ENCODE data around the gene CERKL.

CERKL gene

GRCh38 chr2:181655519-181655918 is 1.4 kb downstream of the CERKL start:
- no peak overlapping the region for H2BK5ac ChIP-seq (ENCODE audit: low read length)
- H3K9ac ChIP-seq (ENCODE audit: low read depth, low read length, poor library complexity) = no peak overlapping the region
- H2BK120ac ChIP-seq (ENCODE audit: low read depth, low read length) = no peak overlapping the region
- H3K27me3 ChIP-seq (ENCODE audit: control insufficient read depth in 3 of 3, insufficient read depth in 3 of 3, low read depth in 1 of 3, low read length in 3 of 3) = peaks cover 0 to 78% (median 36%) of the 10 kb centered on the region in 3 experiments
- no peak overlapping the region for H3K18ac ChIP-seq (ENCODE audit: low read length)
- WGBS, 2 donors (ENCODE audit: extremely low coverage in 2 of 2, insufficient read length in 2 of 2, insufficient replicate concordance in 1 of 2) = no CpG with 5 or more reads among the region's 7 CpGs
- no peak overlapping the region for H2BK15ac ChIP-seq (ENCODE audit: low read length)
- no peak overlapping the region for H4K91ac ChIP-seq (ENCODE audit: low read depth, low read length, poor library complexity)
- no peak overlapping the region for H3K4ac ChIP-seq (ENCODE audit: low read length)
- no peak overlapping the region for H2AK5ac ChIP-seq (ENCODE audit: low read depth, low read length)
- peaks cover 0 to 6% of the 10 kb centered on the region in 2 donors for H3K4me1 ChIP-seq (ENCODE audit: control insufficient read depth in 2 of 2, insufficient read depth in 1 of 2, low read depth in 1 of 2, low read length in 2 of 2)
- no peak overlapping the region for H4K8ac ChIP-seq (ENCODE audit: low read depth, low read length)
- H3K9me3 ChIP-seq (replicated peaks in 1 of 2; ENCODE audit: control insufficient read depth in 2 of 2, insufficient read depth in 1 of 2, low read depth in 1 of 2, low read length in 2 of 2) = peaks cover 0 to 3% of the 10 kb centered on the region in 2 donors
- H3K4me3 ChIP-seq (ENCODE audit: low read length in 2 of 2) = no peak overlapping the region
- H3K4me2 ChIP-seq (ENCODE audit: insufficient read depth, low read length, poor library complexity, severe bottlenecking) = no peak overlapping the region
- H3K23ac ChIP-seq (ENCODE audit: low read depth, low read length, poor library complexity) = no peak overlapping the region
- no peak for DNase-seq (ENCODE audit: low spot score)
- no peak overlapping the region for H3K14ac ChIP-seq (ENCODE audit: low read length)
- no peak overlapping the region for H2BK12ac ChIP-seq (ENCODE audit: low read length)
- no peaks in the 10 kb centered on the region for H3K79me1 ChIP-seq (ENCODE audit: low read depth, low read length)
- H3K36me3 ChIP-seq (replicated peaks in 1 of 2; ENCODE audit: control insufficient read depth in 2 of 2, insufficient read depth in 2 of 2, low read length in 2 of 2) = no peaks in the 10 kb centered on the region
- no peak overlapping the region for H3K27ac ChIP-seq (replicated peaks; ENCODE audit: low read length)
- no peak overlapping the region for H2AFZ ChIP-seq (ENCODE audit: low read length)

DNA sequence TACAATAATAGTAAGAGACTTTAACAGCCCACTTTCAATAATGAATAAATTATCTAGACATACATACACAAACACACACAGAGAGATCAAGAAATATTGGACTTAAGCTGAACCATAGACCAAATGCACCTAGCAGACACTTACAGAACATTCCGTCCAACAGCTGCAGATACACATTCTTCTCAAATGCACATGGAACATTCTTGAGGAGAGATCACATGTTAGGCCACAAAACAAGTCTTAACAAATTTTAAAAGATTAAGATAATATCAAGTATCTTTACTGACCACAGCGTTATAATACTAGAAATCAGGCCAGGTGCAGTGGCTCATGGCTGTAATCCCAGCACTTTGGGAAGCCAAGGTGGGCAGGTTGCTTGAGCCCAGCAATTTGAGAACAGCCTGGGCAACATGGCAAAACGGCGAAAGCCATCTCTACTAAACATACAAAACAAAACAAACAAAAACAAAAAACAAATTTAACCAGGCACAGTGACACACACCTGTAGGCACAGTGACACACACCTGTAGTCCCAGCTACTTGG is 7.4 kb downstream of the CERKL start:
- peaks cover 0 to 2% of the 10 kb centered on the region in 2 donors for H3K4me1 ChIP-seq (ENCODE audit: control insufficient read depth in 2 of 2, insufficient read depth in 1 of 2, low read depth in 1 of 2, low read length in 2 of 2)
- H4K8ac ChIP-seq (ENCODE audit: low read depth, low read length) = no peak overlapping the region
- no peaks in the 10 kb centered on the region for H3K36me3 ChIP-seq (replicated peaks in 1 of 2; ENCODE audit: control insufficient read depth in 2 of 2, insufficient read depth in 2 of 2, low read length in 2 of 2)
- no peak overlapping the region for H2BK120ac ChIP-seq (ENCODE audit: low read depth, low read length)
- H3K23ac ChIP-seq (ENCODE audit: low read depth, low read length, poor library complexity) = no peak overlapping the region
- no peak overlapping the region for H3K27ac ChIP-seq (replicated peaks; ENCODE audit: low read length)
- no peak for DNase-seq (ENCODE audit: low spot score)
- H3K9me3 ChIP-seq (replicated peaks in 1 of 2; ENCODE audit: control insufficient read depth in 2 of 2, insufficient read depth in 1 of 2, low read depth in 1 of 2, low read length in 2 of 2) = no peaks in the 10 kb centered on the region
- no peak overlapping the region for H3K14ac ChIP-seq (ENCODE audit: low read length)
- H3K4me3 ChIP-seq (ENCODE audit: low read length in 2 of 2) = no peak overlapping the region
- H2BK5ac ChIP-seq (ENCODE audit: low read length) = no peak overlapping the region
- no CpG with 5 or more reads among the region's 4 CpGs for WGBS, 2 donors (ENCODE audit: extremely low coverage in 2 of 2, insufficient read length in 2 of 2, insufficient replicate concordance in 1 of 2)
- H2BK12ac ChIP-seq (ENCODE audit: low read length) = no peak overlapping the region
- no peak overlapping the region for H3K4me2 ChIP-seq (ENCODE audit: insufficient read depth, low read length, poor library complexity, severe bottlenecking)
- peaks cover 0 to 28% (median 0%) of the 10 kb centered on the region in 3 experiments for H3K27me3 ChIP-seq (ENCODE audit: control insufficient read depth in 3 of 3, insufficient read depth in 3 of 3, low read depth in 1 of 3, low read length in 3 of 3)
- H3K9ac ChIP-seq (ENCODE audit: low read depth, low read length, poor library complexity) = no peak overlapping the region
- no peak overlapping the region for H3K4ac ChIP-seq (ENCODE audit: low read length)
- H2AFZ ChIP-seq (ENCODE audit: low read length) = no peak overlapping the region
- H4K91ac ChIP-seq (ENCODE audit: low read depth, low read length, poor library complexity) = no peak overlapping the region
- H3K18ac ChIP-seq (ENCODE audit: low read length) = no peak overlapping the region
- H3K79me1 ChIP-seq (ENCODE audit: low read depth, low read length) = no peaks in the 10 kb centered on the region
- no peak overlapping the region for H2BK15ac ChIP-seq (ENCODE audit: low read length)
- H2AK5ac ChIP-seq (ENCODE audit: low read depth, low read length) = no peak overlapping the region

- Histone ChIP-seq H3K27me3 (ENCODE audit: control insufficient read depth in 3 of 3, insufficient read depth in 3 of 3, low read depth in 1 of 3, low read length in 3 of 3) (peaks cover 0 to 25% (median 0%) of the 10 kb centered on the region in 3 experiments), H3K9ac (ENCODE audit: low read depth, low read length, poor library complexity) (no peak overlapping the region)
- no CpG with 5 or more reads among the region's 2 CpGs for WGBS, 2 donors (ENCODE audit: extremely low coverage in 2 of 2, insufficient read length in 2 of 2, insufficient replicate concordance in 1 of 2)
These were observed 8.3 kb downstream of the CERKL start for GRCh38 chr2:181648478-181649155.

GRCh38 chr2:181646415-181646987 is 10.4 kb downstream of the CERKL start:
- Histone ChIP-seq H3K36me3 (replicated peaks in 1 of 2; ENCODE audit: control insufficient read depth in 2 of 2, insufficient read depth in 2 of 2, low read length in 2 of 2) (no peaks in the 10 kb centered on the region), H2BK15ac (ENCODE audit: low read length) (no peak overlapping the region), H4K8ac (ENCODE audit: low read depth, low read length) (no peak overlapping the region), H3K4me3 (ENCODE audit: low read length in 2 of 2) (no peak overlapping the region), H2BK5ac (ENCODE audit: low read length) (no peak overlapping the region), H3K79me1 (ENCODE audit: low read depth, low read length) (no peaks in the 10 kb centered on the region), H3K18ac (ENCODE audit: low read length) (no peak overlapping the region), H3K4me1 (ENCODE audit: control insufficient read depth in 2 of 2, insufficient read depth in 1 of 2, low read depth in 1 of 2, low read length in 2 of 2) (peaks cover 0 to 2% of the 10 kb centered on the region in 2 donors), H2BK12ac (ENCODE audit: low read length) (no peak overlapping the region), H3K9ac (ENCODE audit: low read depth, low read length, poor library complexity) (no peak overlapping the region), H3K9me3 (replicated peaks in 1 of 2; ENCODE audit: control insufficient read depth in 2 of 2, insufficient read depth in 1 of 2, low read depth in 1 of 2, low read length in 2 of 2) (no peaks in the 10 kb centered on the region), H3K27me3 (ENCODE audit: control insufficient read depth in 3 of 3, insufficient read depth in 3 of 3, low read depth in 1 of 3, low read length in 3 of 3) (peaks cover 0 to 21% (median 0%) of the 10 kb centered on the region in 3 experiments), H2AFZ (ENCODE audit: low read length) (no peak overlapping the region), H3K14ac (ENCODE audit: low read length) (no peak overlapping the region), H2BK120ac (ENCODE audit: low read depth, low read length) (no peak overlapping the region), H3K4ac (ENCODE audit: low read length) (no peak overlapping the region), H3K4me2 (ENCODE audit: insufficient read depth, low read length, poor library complexity, severe bottlenecking) (no peak overlapping the region), H2AK5ac (ENCODE audit: low read depth, low read length) (no peak overlapping the region), H4K91ac (ENCODE audit: low read depth, low read length, poor library complexity) (no peak overlapping the region), H3K27ac (replicated peaks; ENCODE audit: low read length) (no peak overlapping the region), H3K23ac (ENCODE audit: low read depth, low read length, poor library complexity) (no peak overlapping the region)
- no CpG with 5 or more reads among the region's 1 CpG for WGBS, 2 donors (ENCODE audit: extremely low coverage in 2 of 2, insufficient read length in 2 of 2, insufficient replicate concordance in 1 of 2)
- DNase-seq (ENCODE audit: low spot score) = no peak

More at GRCh38 chr2:181648478-181649155, 8.3 kb downstream of the CERKL start:
- Histone ChIP-seq H3K4me1 (ENCODE audit: control insufficient read depth in 2 of 2, insufficient read depth in 1 of 2, low read depth in 1 of 2, low read length in 2 of 2) (peaks cover 0 to 2% of the 10 kb centered on the region in 2 donors), H3K9me3 (replicated peaks in 1 of 2; ENCODE audit: control insufficient read depth in 2 of 2, insufficient read depth in 1 of 2, low read depth in 1 of 2, low read length in 2 of 2) (no peaks in the 10 kb centered on the region), H2BK15ac (ENCODE audit: low read length) (no peak overlapping the region), H2BK12ac (ENCODE audit: low read length) (no peak overlapping the region), H3K23ac (ENCODE audit: low read depth, low read length, poor library complexity) (no peak overlapping the region), H2AFZ (ENCODE audit: low read length) (no peak overlapping the region), H3K14ac (ENCODE audit: low read length) (no peak overlapping the region), H4K8ac (ENCODE audit: low read depth, low read length) (no peak overlapping the region), H3K4me2 (ENCODE audit: insufficient read depth, low read length, poor library complexity, severe bottlenecking) (no peak overlapping the region), H2BK5ac (ENCODE audit: low read length) (no peak overlapping the region), H3K27ac (replicated peaks; ENCODE audit: low read length) (no peak overlapping the region), H4K91ac (ENCODE audit: low read depth, low read length, poor library complexity) (no peak overlapping the region), H2AK5ac (ENCODE audit: low read depth, low read length) (no peak overlapping the region), H3K79me1 (ENCODE audit: low read depth, low read length) (no peaks in the 10 kb centered on the region), H2BK120ac (ENCODE audit: low read depth, low read length) (no peak overlapping the region), H3K36me3 (replicated peaks in 1 of 2; ENCODE audit: control insufficient read depth in 2 of 2, insufficient read depth in 2 of 2, low read length in 2 of 2) (no peaks in the 10 kb centered on the region), H3K18ac (ENCODE audit: low read length) (no peak overlapping the region), H3K4ac (ENCODE audit: low read length) (no peak overlapping the region), H3K4me3 (ENCODE audit: low read length in 2 of 2) (no peak overlapping the region)
- no peak for DNase-seq (ENCODE audit: low spot score)

All from neuronal stem cell (in vitro differentiated cells).